ENCODE results near the gene SORCS2.

Gene SORCS2

DNA sequence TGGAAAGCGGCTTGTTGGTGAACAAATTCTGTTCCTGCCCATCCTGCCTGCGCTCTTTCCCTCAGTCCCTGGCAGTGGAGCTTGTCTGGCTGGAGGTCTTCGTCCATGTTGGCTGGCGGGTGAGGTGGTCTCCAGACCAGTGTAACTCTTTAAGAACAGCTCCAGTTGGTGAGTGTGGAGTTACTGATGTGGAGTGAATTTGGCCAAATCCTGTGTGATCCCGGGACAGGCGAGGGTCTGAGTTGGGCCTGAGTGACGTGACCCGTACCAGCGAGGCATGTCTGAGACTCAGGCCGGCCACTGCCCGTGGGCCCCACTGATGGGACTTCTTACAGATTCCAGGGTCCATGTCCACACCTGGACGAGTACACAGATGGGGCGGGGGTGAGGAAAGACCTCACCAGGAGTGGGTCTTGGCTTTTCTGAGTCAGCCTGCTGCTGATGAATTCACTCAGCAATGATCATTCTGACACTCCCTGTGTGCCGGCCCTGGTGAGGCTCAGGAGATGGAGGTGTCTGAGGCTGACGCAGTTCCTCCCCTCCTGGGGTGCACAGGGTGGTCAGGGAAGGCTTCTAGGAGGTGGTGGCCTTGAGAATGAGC is 196.9 kb downstream of the SORCS2 start:
- no peaks in the 10 kb centered on the region for H3K36me3 ChIP-seq (ENCODE audit: control insufficient read depth, insufficient read depth, low read length)
- TF ChIP-seq, protein P1, sequence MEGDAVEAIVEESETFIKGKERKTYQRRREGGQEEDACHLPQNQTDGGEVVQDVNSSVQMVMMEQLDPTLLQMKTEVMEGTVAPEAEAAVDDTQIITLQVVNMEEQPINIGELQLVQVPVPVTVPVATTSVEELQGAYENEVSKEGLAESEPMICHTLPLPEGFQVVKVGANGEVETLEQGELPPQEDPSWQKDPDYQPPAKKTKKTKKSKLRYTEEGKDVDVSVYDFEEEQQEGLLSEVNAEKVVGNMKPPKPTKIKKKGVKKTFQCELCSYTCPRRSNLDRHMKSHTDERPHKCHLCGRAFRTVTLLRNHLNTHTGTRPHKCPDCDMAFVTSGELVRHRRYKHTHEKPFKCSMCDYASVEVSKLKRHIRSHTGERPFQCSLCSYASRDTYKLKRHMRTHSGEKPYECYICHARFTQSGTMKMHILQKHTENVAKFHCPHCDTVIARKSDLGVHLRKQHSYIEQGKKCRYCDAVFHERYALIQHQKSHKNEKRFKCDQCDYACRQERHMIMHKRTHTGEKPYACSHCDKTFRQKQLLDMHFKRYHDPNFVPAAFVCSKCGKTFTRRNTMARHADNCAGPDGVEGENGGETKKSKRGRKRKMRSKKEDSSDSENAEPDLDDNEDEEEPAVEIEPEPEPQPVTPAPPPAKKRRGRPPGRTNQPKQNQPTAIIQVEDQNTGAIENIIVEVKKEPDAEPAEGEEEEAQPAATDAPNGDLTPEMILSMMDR (IDR thresholded peaks at IDR 0.05; ENCODE audit: insufficient read depth, low read length, poor library complexity, severe bottlenecking): no peak
- no peak overlapping the region for H3K4me3 ChIP-seq (replicated peaks; ENCODE audit: low read depth, low read length)
- DNase-seq (ENCODE audit: extremely low read depth, insufficient read length): no peak
- no peaks in the 10 kb centered on the region; the same call in 1 of the 2 replicates for H3K27me3 ChIP-seq (replicated peaks; ENCODE audit: control insufficient read depth, insufficient read depth, low read length)

DNA sequence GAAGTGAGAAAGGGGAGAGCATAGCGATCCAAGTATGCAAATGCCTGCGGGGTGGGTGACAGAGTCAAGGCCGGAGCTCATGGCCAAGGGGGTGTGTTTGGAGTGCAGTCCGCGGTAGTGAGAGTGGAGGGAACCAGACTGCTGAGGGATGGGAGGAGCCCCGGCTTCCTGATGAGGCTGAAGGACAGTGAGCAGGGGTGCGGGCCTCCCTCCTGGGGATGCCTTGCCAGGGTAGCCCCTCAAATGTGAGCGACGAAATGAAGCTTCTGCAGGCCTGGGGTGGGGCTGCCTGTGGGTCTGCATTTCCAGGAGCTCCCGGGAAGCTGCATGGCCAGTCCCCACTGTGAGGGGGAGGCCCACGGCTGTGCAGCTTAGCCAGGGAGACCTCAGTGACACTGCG is 197.4 kb downstream of the SORCS2 start:
- DNase-seq (ENCODE audit: extremely low read depth, insufficient read length): no peak
- H3K36me3 ChIP-seq (ENCODE audit: control insufficient read depth, insufficient read depth, low read length): no peaks in the 10 kb centered on the region
- H3K4me3 ChIP-seq (replicated peaks; ENCODE audit: low read depth, low read length): no peak overlapping the region
- no peaks in the 10 kb centered on the region; the same call in 1 of the 2 replicates for H3K27me3 ChIP-seq (replicated peaks; ENCODE audit: control insufficient read depth, insufficient read depth, low read length)
- TF ChIP-seq, protein P1 (IDR thresholded peaks at IDR 0.05; ENCODE audit: insufficient read depth, low read length, poor library complexity, severe bottlenecking): no peak

DNA sequence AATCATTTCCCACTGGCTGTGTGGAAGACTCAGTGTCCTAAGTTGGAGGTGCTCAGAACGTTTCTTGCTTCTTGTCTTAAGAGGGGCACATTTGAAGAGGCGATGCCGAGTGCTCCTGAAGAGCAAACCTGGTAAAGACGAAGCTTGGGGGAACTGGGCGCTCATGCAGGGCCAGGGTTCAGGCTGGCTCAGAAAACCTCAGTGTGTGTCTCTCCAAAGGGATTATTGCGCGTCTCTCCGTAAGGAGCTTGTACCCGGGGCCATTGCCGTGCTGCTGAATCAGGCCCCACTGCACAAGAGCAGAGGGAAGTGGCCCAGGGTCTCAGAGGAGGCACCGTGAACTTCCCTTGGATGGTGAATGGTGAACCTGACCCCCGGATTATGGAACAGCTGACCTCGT is 198.0 kb downstream of the SORCS2 start:
- H3K4me3 ChIP-seq (replicated peaks; ENCODE audit: low read depth, low read length): no peak overlapping the region
- no peak for DNase-seq (ENCODE audit: extremely low read depth, insufficient read length)
- TF ChIP-seq, protein P1 (IDR thresholded peaks at IDR 0.05; ENCODE audit: insufficient read depth, low read length, poor library complexity, severe bottlenecking): no peak
- no peaks in the 10 kb centered on the region; the same call in 1 of the 2 replicates for H3K27me3 ChIP-seq (replicated peaks; ENCODE audit: control insufficient read depth, insufficient read depth, low read length)
- no peaks in the 10 kb centered on the region for H3K36me3 ChIP-seq (ENCODE audit: control insufficient read depth, insufficient read depth, low read length)

DNA sequence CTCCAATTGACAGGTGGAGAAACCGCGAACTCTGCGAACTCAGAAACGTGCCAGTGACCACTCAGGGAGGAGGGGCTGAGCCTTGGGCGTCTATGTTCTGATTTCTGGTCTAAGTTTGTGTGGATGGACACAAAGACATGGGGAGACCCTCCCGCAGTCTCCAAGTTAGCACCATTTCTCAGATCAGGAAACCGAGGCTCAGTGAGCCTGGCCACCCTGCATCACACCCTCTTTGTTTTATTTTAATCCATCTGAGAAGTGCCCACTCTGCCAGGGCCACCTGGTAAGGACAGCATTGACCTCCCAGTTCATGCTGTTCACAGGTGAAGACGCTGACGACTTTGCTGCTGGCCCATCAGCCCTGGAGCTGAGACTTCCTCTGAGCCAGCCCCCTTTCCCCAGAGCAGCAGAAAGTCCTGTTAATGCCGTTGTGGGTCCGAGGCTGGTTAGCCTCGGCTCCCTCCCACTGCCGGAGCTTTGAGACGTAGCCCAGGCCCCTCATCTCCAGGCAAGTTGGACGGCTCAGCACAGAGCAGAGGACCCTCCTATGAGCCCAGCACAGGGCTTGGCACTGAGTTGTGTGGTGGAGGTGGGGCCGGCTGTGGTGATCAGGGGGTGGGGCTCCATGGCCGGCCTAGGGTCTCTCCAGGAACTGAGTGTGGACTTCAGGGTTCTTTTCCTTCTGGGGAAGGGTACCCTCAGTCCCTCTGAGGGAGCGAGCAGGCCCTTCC is 198.7 kb downstream of the SORCS2 start:
- no peaks in the 10 kb centered on the region for H3K36me3 ChIP-seq (ENCODE audit: control insufficient read depth, insufficient read depth, low read length)
- no peak overlapping the region for H3K4me3 ChIP-seq (replicated peaks; ENCODE audit: low read depth, low read length)
- no peaks in the 10 kb centered on the region; the same call in 1 of the 2 replicates for H3K27me3 ChIP-seq (replicated peaks; ENCODE audit: control insufficient read depth, insufficient read depth, low read length)
- no peak for DNase-seq (ENCODE audit: extremely low read depth, insufficient read length)
- TF ChIP-seq, protein P1 (IDR thresholded peaks at IDR 0.05; ENCODE audit: insufficient read depth, low read length, poor library complexity, severe bottlenecking): no peak

DNA sequence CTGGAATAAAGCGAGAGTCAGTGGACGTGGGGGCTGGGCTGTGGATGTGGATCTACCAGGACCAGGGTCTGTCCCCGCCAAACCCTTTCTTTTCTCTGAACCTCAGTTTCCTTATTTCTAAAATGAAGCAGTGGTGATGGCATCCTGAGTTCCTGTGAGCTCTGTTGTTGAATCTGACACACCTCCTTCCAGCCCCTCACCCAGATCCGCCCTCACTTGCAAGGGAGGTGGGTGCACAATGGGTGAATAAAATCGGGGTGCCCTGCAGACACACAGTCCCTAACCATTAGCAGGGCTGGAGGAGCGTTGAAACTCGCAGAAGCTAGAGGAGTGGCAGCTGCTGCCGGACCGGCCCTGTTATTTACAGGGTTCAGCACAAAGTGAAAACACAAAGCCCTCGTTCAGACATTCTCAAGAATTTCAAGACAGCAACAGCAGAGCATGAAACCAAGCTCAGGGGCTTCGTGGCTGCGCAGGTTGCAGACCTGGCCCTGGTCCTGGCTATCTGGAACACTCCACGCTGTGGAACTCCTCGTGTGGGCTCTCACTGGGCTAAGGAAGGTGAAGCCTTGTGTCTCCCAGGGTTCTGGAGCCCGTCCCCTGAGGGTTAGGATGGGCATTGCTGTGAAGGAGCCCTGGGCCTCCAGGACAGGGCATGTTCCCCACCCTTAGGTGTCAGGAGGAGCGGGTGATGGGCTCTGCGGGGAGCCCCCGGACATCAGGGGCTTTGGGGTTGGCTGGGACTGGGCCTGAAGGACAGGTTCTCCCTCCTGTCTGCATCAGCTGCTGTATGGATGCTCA is 199.5 kb downstream of the SORCS2 start:
- TF ChIP-seq, protein P1 (IDR thresholded peaks at IDR 0.05; ENCODE audit: insufficient read depth, low read length, poor library complexity, severe bottlenecking): no peak
- no peaks in the 10 kb centered on the region; the same call in 1 of the 2 replicates for H3K27me3 ChIP-seq (replicated peaks; ENCODE audit: control insufficient read depth, insufficient read depth, low read length)
- no peak for DNase-seq (ENCODE audit: extremely low read depth, insufficient read length)

More for the DNA sequence above, 199.5 kb downstream of the SORCS2 start:
- H3K36me3 ChIP-seq (ENCODE audit: control insufficient read depth, insufficient read depth, low read length): no peaks in the 10 kb centered on the region
- no peak overlapping the region for H3K4me3 ChIP-seq (replicated peaks; ENCODE audit: low read depth, low read length)

Measured in GM06990 (cell line).